GM12865 (cell line): ENCODE data around the gene SNX20.

Source experiments
- DNase-seq: peaks from one replicate; pipeline ENCODE4 v3.0.0; 2010; ENCODE audit warnings: low read depth
- H3K4me3 ChIP-seq: 2 replicates; pipeline ENCODE4 v1.5.1; 2011; ENCODE audit warnings: mild to moderate bottlenecking, low read depth, low read length, control low read depth
- TF ChIP-seq, protein P1 (sequence below): IDR thresholded peaks from 2 replicates; pipeline ENCODE4 v1.5.1; 2011; ENCODE audit warnings: low read length, control low read depth, low read depth, inconsistent platforms; ENCODE audit not compliant: insufficient read depth; ENCODE audit errors: missing control alignments

SNX20 gene

DNA sequence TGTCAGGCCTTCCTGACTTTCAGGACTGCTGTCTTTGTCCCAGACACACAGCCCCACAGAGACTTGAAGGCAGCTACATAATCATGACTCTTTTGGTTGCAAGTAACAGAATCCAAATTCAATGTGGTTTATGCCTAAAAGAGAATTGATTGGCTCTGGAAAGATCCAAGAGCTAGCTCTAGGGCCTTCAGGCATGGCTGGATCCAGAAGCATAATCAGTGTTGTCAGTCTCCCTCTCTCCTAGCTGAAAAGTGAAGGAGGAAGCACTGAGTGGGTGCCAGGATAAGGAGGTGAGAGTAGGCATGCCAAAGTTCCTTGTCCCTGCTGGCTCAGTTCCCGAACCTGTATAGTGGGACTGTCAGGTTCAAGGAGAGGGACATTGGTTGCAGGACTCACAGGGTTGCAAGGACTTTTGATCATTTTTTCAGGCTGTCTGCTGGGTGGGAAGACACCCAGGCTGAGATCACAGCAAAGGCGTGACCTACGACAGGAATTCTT, 25.5 kb downstream of the SNX20 start:
- no peak for DNase-seq
- H3K4me3 ChIP-seq: no peak overlapping the region
- TF ChIP-seq, protein P1, sequence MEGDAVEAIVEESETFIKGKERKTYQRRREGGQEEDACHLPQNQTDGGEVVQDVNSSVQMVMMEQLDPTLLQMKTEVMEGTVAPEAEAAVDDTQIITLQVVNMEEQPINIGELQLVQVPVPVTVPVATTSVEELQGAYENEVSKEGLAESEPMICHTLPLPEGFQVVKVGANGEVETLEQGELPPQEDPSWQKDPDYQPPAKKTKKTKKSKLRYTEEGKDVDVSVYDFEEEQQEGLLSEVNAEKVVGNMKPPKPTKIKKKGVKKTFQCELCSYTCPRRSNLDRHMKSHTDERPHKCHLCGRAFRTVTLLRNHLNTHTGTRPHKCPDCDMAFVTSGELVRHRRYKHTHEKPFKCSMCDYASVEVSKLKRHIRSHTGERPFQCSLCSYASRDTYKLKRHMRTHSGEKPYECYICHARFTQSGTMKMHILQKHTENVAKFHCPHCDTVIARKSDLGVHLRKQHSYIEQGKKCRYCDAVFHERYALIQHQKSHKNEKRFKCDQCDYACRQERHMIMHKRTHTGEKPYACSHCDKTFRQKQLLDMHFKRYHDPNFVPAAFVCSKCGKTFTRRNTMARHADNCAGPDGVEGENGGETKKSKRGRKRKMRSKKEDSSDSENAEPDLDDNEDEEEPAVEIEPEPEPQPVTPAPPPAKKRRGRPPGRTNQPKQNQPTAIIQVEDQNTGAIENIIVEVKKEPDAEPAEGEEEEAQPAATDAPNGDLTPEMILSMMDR: no peak

DNA sequence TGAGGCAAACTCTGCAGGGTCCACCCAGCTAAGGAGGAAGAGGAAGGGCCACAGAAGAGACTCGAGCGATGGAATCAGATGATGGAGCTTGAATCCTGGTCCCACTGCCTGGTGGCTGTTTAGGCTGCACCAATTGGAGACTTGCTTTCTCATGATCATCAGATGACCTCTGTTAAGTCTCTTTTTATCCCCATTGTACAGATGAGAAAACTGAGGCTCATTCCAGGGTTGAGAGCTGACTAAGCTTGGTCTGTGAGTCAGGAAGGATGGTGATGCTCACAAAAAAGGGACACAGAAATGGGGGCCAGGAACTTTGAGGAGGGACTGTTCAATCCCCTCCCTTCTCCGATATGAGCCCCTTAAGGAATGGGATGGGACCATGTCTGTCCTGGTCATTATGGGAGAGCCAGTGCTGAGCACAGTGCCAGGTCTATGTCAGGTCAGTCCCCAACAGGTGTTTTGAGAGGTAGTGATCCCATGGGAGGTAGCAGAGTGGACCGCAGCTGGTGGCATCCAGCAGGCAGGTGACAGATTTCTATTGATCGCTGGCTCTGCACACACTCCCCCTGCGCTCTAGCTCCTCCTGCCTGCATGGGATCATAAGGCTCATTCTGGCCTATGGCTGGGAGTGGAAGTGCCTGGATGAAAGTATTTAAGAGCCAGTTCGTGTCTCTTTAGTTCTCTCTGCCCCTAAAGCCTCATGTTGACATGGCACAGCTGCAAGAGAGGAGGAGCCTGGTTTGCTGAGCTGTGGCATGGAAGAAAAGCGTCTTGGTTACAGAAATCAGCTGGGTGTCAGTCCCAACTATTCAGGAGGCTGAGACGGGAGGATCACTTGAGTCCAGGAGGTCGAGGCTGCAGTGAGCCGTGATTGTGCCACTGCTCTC, 27.2 kb downstream of the SNX20 start:
- DNase-seq: no peak
- TF ChIP-seq, protein P1: no peak
- no peak overlapping the region for H3K4me3 ChIP-seq

DNA sequence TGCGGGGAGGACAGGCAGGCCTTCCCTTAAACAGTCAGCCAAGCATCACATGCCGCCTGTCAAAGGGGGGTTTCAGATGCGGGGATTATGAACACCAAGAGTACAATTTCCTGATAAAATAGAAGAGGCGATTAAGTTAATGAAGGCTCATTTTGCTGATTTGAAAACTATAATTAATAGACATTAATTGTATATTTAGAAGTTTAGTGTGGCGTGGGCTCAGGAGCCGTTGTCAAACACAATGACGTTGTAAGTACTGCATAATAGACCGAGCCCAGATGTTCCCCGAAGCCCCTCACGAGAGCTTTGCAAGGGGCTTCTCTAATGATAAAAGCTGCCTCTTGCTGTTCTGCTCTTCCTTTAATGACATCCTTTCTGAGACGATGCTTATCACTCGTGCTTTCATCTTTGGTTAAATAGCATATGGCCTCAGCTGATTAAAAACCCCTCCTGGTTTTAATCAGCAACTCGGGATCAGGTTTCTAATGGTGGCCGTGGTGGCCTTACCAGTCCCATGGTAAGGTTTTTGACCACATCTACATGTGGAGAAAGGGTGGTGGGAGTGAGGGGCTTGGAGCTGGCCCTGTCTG, 28.2 kb downstream of the SNX20 start:
- TF ChIP-seq, protein P1: no peak
- no peak for DNase-seq
- no peak overlapping the region for H3K4me3 ChIP-seq

DNA sequence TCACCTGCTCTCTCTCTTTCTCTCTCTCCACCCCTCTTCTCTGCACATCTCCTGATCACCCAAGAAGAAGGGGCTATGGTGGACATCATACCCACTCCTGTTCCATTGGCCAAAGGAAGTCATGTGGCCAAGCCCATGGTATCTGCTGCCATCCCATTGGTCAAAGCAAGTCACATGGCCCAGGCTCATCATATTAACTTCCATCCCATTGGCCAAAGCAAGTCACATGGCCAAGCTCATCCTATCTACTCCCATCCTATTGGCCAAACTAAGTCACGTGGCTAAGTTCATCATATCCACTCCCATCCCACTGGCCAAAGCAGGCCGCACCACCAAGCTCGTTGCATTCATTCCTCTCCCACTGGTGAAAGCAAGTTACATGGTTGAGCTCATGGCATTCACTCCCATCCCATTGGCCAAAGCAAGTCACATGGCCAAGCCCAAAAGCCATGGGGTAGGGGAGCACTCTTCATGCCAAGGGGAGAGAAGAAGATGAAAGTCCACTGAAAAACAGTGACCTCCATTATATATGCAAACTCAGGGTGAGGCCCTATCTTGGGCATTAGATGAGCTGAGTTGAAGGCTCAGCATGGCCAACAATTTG, 29.2 kb downstream of the SNX20 start:
- TF ChIP-seq, protein P1: no peak
- peak; percentile 22 for DNase-seq
- H3K4me3 ChIP-seq: no peak overlapping the region

DNA sequence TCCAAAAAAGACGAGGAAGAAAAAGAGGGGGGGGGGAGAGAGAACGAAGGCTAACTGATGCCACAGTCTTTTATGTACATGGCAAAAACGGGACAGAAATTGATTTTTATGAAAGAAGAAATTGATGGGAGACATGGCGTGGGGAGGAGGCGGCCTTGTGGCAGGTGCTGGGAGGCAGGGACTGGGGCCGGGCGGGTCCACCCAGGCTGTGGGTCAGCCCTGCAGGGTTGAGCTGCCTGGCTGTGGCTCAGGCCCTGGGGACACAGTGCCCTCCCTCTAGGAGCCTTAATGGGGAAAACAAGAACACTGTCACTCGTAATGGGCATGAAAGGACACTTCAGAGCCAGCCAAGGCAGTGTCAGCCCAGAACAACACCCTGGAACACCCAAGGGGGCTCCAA, 34.8 kb downstream of the SNX20 start:
- H3K4me3 ChIP-seq: no peak overlapping the region
- TF ChIP-seq, protein P1: no peak
- DNase-seq: no peak

DNA sequence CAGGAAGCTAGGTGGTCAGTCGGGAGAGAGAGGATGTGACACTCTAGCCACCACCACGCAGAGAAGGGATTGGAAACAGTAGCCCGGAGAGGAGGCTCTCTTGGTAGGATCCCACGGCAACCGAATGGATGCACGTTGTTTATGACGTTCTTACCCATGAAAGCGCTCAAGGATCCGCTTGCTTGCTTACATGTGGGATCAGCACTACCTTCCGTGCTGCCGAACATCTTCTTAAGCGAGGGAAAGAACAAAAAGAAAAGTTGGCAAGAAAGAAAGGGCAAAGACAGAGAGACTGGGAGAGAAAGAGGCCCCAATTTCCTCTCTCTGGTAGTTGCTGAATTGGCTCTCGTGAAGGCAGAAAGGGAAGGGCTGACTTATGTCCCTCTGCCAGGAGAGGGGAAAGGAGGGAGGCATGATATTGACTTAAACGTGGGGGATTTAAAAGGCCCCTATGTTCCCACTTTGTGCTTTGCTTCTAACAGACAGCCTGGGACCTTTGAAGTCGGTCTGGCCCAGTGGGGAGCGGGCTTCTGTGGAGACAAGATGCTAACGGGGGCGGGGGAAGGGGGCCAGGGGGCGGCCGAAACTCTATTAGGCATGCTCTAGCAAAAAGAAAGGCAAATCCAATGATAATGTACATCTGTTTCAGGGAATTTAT, 35.4 kb downstream of the SNX20 start:
- no peak for DNase-seq
- TF ChIP-seq, protein P1: no peak
- H3K4me3 ChIP-seq: no peak overlapping the region
